ENCODE measurements around the gene GSTK1. TPM values are rescaled to one million over a fixed set of nuclear protein-coding genes. Genes with fewer than 3 reads are reported as not detected.
"Not testable (repeated sequence)": the region's sequence is repeated elsewhere in the genome, so short reads cannot be mapped to it uniquely, and the experiment has no call there.

GSTK1 gene
- total RNA-seq, 1 donor from 2014 or later, result 177 TPM

- no peak for DNase-seq (ENCODE audit: low spot score)
Observed at GRCh38 chr7:143238289-143238980, 24.8 kb upstream of the GSTK1 start.

- DNase-seq (ENCODE audit: low spot score), result no peak
Observed at GRCh38 chr7:143239813-143240212, 23.4 kb upstream of the GSTK1 start.

- no peak for DNase-seq (ENCODE audit: low spot score)
Observed at GRCh38 chr7:143240291-143241168, 22.7 kb upstream of the GSTK1 start.

- no peak for DNase-seq (ENCODE audit: low spot score)
Observed at GRCh38 chr7:143242306-143242705, 20.9 kb upstream of the GSTK1 start.

GRCh38 chr7:143243111-143243510 lies 20.1 kb upstream of the GSTK1 start:
- DNase-seq (ENCODE audit: low spot score), result no peak

- no peak for DNase-seq (ENCODE audit: low spot score)
Observed at GRCh38 chr7:143243614-143244013, 19.6 kb upstream of the GSTK1 start.

GRCh38 chr7:143244321-143244720 lies 18.9 kb upstream of the GSTK1 start:
- DNase-seq (ENCODE audit: low spot score), result no peak

GRCh38 chr7:143245123-143245522 lies 18.1 kb upstream of the GSTK1 start:
- DNase-seq (ENCODE audit: low spot score), result no peak

GRCh38 chr7:143247372-143247771 lies 15.9 kb upstream of the GSTK1 start:
- no peak for DNase-seq (ENCODE audit: low spot score)

GRCh38 chr7:143248761-143249354 lies 14.4 kb upstream of the GSTK1 start:
- no peak for DNase-seq (ENCODE audit: low spot score)

- no peak for DNase-seq (ENCODE audit: low spot score)
Observed at GRCh38 chr7:143250199-143250598, 13.0 kb upstream of the GSTK1 start.

GRCh38 chr7:143250822-143251221 lies 12.4 kb upstream of the GSTK1 start:
- no peak for DNase-seq (ENCODE audit: low spot score)

- DNase-seq (ENCODE audit: low spot score), result no peak
Observed at GRCh38 chr7:143252006-143252405, 11.2 kb upstream of the GSTK1 start.

- DNase-seq (ENCODE audit: low spot score), result no peak
Observed at GRCh38 chr7:143255564-143255963, 7.7 kb upstream of the GSTK1 start.

GRCh38 chr7:143256325-143256724 lies 6.9 kb upstream of the GSTK1 start:
- DNase-seq (ENCODE audit: low spot score), result no peak

GRCh38 chr7:143256932-143257331 lies 6.3 kb upstream of the GSTK1 start:
- DNase-seq (ENCODE audit: low spot score), result no peak

- no peak for DNase-seq (ENCODE audit: low spot score)
Observed at GRCh38 chr7:143257501-143257900, 5.7 kb upstream of the GSTK1 start.

GRCh38 chr7:143258831-143259230 lies 4.4 kb upstream of the GSTK1 start:
- no peak for DNase-seq (ENCODE audit: low spot score)

GRCh38 chr7:143259765-143260164 lies 3.5 kb upstream of the GSTK1 start:
- no peak for DNase-seq (ENCODE audit: low spot score)

- DNase-seq (ENCODE audit: low spot score), result no peak
Observed at GRCh38 chr7:143261901-143262300, 1.3 kb upstream of the GSTK1 start.

GRCh38 chr7:143264196-143264568 lies 941 bp downstream of the GSTK1 start:
- not testable (repeated sequence) for DNase-seq (ENCODE audit: low spot score)

- DNase-seq (ENCODE audit: low spot score), result no peak
Observed at GRCh38 chr7:143265017-143265693, 1.9 kb downstream of the GSTK1 start.

Data from mesenteric fat pad (tissue), 1 donor.